Measurements from ENCODE around the gene TMEM60. TPM values are rescaled to one million over a fixed set of nuclear protein-coding genes. Genes with fewer than 3 reads are reported as not detected.

TMEM60 gene
- total RNA-seq, 2 experiments from 2014 or later, result 19.2 to 29.7 TPM

GRCh38 chr7:77752016-77752415, 46.2 kb downstream of the TMEM60 start:
- intact Hi-C loops (cut with micrococcal nuclease; ENCODE audit: unreplicated experiment), result loop anchor here (10.0 kb wide), 1 partner anchor 283 kb away; no protein-coding TSS in a partner anchor
- H3K27ac ChIP-seq (ENCODE audit: low read depth, low read length, poor library complexity, severe bottlenecking), result no peak overlapping the region
- TF ChIP-seq CTCF (conservative IDR thresholded peaks at IDR 0.05; ENCODE audit: low read length) (no peak), EZH2phosphoT487 (IDR thresholded peaks at IDR 0.05; ENCODE audit: borderline replicate concordance, low read depth, low read length) (no peak)
- ChIA-PET POLR2A (no interaction called here), CTCF (ENCODE audit: unreplicated experiment) (no interaction called here)
- no peak overlapping the region for H3K4me3 ChIP-seq (ENCODE audit: low read depth, low read length, poor library complexity, severe bottlenecking)
- H4K20me1 ChIP-seq (ENCODE audit: insufficient read depth, low read length), result no peaks in the 10 kb centered on the region
- H2AFZ ChIP-seq (ENCODE audit: low read length), result no peak overlapping the region
- peaks cover 61% of the 10 kb centered on the region for H3K36me3 ChIP-seq (ENCODE audit: insufficient read depth, low read length)
- peaks cover 38% of the 10 kb centered on the region; the same call in 1 of the 2 replicates for H3K79me2 ChIP-seq (ENCODE audit: insufficient read depth, low read depth, low read length)
- no peaks in the 10 kb centered on the region for H3K9me2 ChIP-seq (ENCODE audit: insufficient read depth, low read length)
- H3K4me1 ChIP-seq (ENCODE audit: insufficient read depth, low read length, poor library complexity, severe bottlenecking), result peaks cover 2% of the 10 kb centered on the region
- BruUV-seq (replicated peaks), result no TSS peak
- H3K4me2 ChIP-seq (ENCODE audit: low read length), result no peak overlapping the region
- no peaks in the 10 kb centered on the region for H3K9me3 ChIP-seq (ENCODE audit: low read length)
- no peak for DNase-seq (ENCODE audit: low spot score)

- CTCF ChIA-PET (ENCODE audit: unreplicated experiment), result no interaction called here
Measured at GRCh38 chr7:77747718-77748117, 50.5 kb downstream of the TMEM60 start.

More at GRCh38 chr7:77747718-77748117, 50.5 kb downstream of the TMEM60 start:
- BruUV-seq (replicated peaks), result no TSS peak
- POLR2A ChIA-PET, result interaction anchor here (0.8 to 1.1 kb wide), 4 partner anchors 8 to 88 kb away, joined by 3 to 6 read pairs (median 4); no protein-coding TSS in a partner anchor
- H4K20me1 ChIP-seq (ENCODE audit: insufficient read depth, low read length), result no peaks in the 10 kb centered on the region
- peaks cover 85% of the 10 kb centered on the region for H3K36me3 ChIP-seq (ENCODE audit: insufficient read depth, low read length)
- intact Hi-C loops (cut with micrococcal nuclease; ENCODE audit: unreplicated experiment), result no loop called here
- H3K27ac ChIP-seq (ENCODE audit: low read depth, low read length, poor library complexity, severe bottlenecking), result no peak overlapping the region
- no peaks in the 10 kb centered on the region for H3K9me2 ChIP-seq (ENCODE audit: insufficient read depth, low read length)
- no peak for DNase-seq (ENCODE audit: low spot score)
- no peak overlapping the region for H2AFZ ChIP-seq (ENCODE audit: low read length)
- no peak for TF ChIP-seq CTCF (conservative IDR thresholded peaks at IDR 0.05; ENCODE audit: low read length)
- no peak for TF ChIP-seq EZH2phosphoT487 (IDR thresholded peaks at IDR 0.05; ENCODE audit: borderline replicate concordance, low read depth, low read length)
- H3K79me2 ChIP-seq (ENCODE audit: insufficient read depth, low read depth, low read length), result peaks cover 39% of the 10 kb centered on the region; the same call in 1 of the 2 replicates
- H3K9me3 ChIP-seq (ENCODE audit: low read length), result no peaks in the 10 kb centered on the region
- H3K4me2 ChIP-seq (ENCODE audit: low read length), result no peak overlapping the region
- H3K4me1 ChIP-seq (ENCODE audit: insufficient read depth, low read length, poor library complexity, severe bottlenecking), result peaks cover 10% of the 10 kb centered on the region
- H3K4me3 ChIP-seq (ENCODE audit: low read depth, low read length, poor library complexity, severe bottlenecking), result no peak overlapping the region

Measured in OCI-LY7 (cell line).